Inflammatory macrophage treated with lipopolysaccharide for 4 hours (primary cell): ENCODE measurements around the gene PLCB4.
A peak's percentile ranks its signal among the peaks of the same experiment; 100 is the strongest.

ENCODE experiments used
- DNase-seq: peaks from one replicate; pipeline ENCODE4 v3.0.0-alpha.2; 2020

Gene PLCB4

DNA sequence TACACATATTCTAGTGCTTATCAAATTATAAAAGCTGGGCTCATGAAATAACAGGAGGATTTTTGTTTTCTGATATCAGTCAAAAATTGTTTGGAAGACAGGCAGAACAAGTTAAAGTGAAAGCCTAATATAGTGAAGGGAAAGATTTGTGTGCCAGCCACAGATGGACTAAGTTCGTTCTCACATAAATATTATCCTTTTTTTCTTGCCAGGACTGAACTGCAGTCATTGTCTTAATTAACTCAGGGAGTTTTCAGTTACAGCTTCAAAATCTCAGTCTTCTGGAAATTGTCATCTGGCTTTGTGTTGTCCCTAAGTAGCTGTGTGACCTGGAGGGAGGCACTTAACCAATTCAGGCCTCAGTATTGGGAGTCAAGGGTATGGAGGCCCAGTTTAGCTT lies 40.7 kb downstream of the PLCB4 start:
- no peak for DNase-seq

DNA sequence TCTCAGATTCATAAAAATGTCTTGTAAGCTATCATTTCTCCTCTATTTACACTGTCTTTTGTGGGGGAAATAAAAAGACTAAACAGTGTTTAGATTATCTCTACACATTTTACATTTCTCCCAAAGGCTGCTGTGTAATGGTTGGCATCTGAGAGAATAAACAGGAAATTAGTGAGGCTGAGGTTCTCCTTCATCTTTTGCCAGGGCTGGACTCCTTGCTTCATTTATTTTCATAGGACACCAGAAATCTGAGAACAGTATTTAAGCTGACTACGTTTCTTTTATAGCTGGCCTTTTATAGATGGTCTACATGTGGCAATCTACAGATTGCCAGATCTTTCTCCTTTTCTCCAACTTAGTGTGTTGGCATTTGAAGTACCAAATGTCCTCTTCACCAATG lies 41.5 kb downstream of the PLCB4 start:
- no peak for DNase-seq

DNA sequence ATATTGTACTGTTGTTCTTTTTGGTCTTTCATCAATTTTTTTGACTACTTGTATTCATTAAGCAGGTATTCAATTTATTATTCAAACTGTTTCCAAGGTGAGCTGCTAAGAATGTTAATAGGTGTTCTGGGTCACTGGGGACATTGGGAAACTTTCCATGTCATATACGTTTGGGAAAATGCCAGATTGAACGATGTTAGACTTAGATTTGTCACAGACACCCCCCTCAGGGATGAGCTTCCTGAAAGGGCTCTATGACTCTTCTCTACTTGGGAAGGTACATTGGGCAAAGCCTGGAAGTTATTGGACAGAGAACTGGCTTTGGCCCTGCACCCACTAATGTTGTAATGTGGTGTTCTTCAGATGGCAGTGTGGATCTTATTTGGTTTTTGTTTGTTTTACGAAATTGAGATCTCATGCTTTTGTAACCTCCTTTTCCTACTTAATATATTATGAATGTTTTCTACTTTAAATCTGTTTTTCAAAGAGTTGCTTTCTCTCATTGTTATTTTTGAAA lies 42.1 kb downstream of the PLCB4 start:
- no peak for DNase-seq

DNA sequence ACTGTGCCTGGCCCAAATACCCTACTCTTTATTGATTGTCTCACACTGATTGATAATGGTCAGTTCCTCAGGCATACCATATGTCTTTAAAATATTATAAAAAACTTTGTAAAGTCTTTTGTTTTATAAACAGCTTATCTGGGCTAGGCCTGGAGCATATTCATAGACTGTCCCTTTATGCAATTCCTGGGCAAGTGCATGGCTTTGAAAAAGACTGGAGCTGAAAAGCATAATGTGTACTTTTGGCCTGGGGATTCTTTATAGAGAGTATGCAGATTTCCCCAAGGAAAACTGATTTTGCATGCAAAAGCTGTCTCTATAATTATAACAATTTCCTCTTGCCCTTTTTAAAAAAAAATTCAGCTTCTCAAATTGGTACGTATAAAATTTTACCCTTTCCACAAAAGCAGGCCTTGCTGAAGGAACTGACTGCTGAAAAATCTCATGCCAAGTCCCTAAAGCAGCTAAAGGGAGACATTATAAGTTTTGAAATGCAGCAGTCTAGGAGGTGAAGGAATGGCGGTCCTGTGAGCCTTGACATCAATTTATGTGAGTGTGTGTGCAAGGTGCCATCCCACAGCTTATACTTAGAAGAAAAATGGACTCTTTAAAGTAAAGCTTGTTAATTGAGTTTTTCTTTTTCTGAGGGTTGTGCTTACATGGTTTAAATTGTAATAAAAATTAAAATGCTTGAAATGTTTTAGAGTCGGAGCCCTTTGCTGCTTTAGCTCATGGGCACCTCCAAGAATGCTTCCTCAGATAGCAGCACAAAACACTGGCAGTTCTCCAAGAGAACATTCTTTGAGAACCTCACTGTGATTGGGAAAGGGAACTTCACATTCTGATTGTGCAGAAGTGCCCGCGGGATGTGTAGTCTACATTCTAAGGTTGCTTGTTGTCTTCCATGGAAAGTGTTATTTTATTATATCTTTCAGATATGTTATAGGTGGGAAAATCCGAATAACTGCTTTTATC lies 43.9 kb downstream of the PLCB4 start:
- no peak for DNase-seq

DNA sequence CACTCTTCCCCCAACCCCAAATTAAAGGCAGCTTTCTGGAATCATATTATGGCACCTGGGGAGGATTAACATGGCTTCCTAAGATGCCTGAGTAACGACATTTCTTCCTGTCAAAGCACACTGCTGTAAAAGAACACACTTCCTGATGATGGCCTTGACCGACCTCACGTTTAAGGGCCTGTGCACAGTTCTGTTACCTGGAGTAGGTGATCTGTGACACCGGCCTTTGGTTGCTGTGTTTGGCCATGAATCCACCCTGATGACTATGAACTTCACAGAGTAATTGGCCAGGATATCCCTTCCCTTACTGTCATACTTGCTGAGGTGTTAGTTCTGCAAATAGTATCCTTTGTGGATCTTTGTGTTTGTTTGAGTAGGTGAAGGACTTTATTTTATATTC lies 45.8 kb downstream of the PLCB4 start:
- no peak for DNase-seq

DNA sequence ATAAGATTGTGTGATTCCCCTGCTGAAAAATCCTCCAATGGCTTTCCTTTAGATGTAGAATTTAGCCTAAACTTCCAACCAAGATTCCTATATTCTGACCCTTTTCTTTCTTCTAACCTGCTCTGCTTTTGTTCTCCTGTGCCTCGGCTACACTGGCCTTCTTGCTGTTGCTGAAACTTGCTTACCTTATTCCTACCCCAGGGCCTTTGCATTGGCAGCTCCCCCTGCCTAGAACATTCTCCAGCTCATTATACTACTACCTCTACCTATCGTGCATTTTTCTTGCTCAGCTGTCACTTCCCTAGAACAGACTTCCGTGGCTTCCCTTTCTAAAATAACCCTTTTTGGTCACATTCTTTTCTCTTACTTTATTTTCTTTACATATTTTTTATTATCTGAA lies 48.7 kb downstream of the PLCB4 start:
- no peak for DNase-seq

DNA sequence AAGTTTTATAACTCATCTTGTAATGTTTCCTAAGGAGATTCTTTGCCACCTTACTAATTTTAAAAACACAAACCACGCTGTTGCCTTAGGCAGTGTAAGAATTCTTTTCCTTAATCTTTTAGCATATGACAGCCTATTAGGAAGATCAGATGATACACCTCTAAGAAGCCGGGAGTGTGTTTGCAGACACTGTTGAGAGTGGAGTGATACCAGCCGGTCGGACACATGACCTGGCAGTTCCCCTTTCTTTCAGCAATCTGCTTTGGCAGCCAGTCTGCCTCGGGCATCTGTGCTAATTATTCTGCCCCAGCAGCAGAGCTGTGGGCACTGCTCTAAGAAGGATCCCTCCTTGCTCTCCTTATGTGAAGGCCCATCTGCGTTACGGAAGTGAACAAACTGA lies 50.9 kb downstream of the PLCB4 start:
- peak; percentile 27 for DNase-seq

DNA sequence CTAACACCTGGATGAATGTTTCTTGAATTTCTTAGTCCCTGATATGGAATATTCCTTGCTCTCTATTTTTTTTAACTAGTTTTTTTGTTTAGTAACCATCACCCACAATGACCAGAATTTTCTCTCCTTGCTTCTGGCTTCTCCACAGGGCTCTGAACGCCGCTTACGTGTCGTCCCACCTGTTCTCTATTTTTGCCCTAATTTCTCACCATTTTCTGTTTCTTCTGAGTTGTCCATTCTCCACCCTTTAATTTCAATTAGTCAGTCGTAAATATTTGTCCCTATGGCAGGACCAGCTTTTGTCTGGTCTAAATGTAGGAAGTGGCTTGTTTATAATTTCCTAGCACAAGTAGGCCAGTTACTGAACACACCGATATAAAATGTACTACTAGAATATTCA lies 52.3 kb downstream of the PLCB4 start:
- DNase-seq: no peak

DNA sequence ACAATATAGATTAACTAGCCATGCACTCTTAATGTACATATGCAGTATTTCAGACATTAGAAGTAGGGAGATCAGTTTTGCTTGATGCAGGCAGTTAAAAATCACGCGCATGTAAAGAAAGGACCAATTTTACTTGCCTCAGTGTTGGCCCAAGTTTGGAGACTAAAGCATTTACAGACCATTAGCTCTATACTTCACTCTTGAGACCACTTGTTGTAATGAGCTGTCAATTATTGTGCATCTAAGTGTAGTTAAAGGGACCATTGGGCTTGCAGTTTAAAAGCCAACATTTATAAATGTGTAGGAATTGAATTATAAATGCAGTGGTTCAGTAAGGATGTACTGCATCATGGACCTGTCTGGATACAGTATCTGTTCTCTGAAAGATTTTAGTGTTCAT lies 53.7 kb downstream of the PLCB4 start:
- no peak for DNase-seq

DNA sequence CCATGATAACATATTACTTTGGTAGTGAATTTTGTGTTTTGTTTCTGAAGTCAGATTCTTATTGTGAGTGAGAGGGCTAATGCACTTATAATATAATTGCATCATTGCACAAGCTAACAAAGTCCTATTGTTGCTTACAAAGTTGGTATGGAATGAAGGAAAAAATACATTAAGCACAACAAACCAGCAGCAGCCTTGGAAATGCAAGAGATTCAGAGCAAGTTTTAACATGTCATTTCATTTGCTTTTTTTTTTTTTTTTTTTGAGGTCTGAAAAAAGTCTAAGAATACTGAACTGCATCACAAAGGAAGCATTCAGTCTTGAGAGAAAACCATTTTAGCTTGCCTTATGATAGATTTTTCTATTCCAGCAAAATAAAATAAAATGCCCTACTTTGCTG lies 57.6 kb downstream of the PLCB4 start:
- DNase-seq: no peak

DNA sequence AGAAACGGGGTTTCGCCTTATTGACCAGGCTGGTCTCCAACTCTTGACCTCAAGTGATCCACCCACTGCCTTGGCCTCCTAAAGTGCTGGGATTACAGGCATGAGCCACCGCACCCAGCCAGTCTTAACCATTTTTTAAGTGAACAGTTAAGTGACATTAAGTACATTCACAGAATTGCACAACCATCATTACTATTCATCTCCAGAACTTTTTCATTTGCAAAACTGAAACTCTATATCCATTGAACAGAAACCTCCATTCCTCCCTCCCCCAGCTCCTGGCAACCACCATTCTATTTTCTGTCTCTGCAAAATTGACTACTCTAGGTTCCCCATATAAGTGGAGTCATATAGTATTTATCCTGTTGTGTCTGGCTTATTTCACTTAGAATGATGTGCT lies 59.7 kb downstream of the PLCB4 start:
- DNase-seq: no peak

DNA sequence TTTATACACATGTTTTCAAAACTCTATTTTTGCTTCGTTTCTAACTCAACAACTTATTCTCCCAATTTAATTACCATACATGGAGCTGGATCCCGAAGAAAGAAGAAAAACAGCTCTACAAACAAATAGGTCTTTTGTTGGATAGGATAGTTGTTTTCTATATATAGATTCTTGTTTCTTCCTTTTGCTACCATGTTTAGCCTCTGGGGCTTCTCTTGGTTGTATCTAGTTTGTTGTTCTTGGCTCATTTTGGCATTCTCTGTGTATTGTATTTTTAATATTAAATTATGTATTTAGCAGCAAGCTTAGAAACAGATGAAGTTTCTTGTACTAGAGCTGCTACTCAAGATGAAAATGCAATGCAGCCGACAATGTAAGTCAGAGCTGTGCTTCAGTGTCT lies 60.9 kb downstream of the PLCB4 start:
- DNase-seq: no peak

DNA sequence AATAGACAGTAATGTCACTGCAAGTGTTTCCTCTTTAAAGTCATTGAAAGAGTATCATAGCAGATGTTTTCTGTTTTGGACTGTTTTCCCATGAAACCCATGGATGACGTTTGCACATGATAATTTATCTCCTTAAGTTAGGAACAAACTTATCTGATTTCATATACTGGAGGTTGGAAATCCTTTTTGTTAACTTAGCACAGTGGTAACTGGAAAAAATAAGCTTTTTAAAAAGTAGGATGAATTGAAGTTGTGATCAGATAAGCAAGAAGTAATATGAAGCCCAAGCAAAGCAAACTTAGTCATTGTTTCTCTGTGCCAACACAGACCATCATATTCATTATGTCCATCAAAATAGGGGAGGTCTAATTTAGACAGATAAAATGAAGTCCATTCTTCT lies 61.6 kb downstream of the PLCB4 start:
- no peak for DNase-seq

DNA sequence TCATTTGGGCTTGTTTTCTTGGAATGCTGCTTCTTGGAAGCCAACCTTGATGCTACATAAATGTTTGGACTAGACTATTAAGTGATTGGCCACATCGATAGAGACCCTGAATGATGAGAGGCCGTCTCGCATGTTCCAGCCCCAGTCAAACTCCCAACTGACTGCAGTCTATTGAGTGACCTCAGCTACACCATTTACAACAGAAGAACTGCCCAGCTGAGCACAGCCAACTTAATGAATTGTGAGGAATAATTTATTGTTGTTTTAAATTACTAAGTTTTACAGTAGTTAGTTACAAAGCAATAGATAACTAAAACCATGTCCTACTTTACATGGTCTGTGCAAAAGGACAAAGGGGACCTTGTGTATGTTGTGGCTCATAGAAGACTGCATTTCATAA lies 63.0 kb downstream of the PLCB4 start:
- DNase-seq: no peak

DNA sequence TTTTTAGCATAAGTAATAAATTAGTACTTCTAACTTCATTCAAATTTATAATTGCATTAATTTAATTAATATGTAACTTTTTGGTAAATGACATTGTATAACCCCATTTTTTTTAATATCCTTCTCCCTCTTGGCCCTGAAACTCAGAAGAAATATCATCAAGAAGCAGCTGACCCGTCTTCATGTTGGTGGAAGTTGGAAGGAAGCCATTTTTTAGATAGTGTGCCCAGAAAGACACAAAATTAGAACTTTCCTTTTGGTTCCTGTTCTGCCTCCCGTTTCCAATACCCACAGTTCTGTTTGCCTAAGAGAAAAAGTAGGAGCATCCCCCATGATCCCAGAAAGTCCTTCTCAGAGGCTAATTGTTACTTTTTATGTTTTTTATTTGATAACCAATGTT lies 65.5 kb downstream of the PLCB4 start:
- DNase-seq: no peak

DNA sequence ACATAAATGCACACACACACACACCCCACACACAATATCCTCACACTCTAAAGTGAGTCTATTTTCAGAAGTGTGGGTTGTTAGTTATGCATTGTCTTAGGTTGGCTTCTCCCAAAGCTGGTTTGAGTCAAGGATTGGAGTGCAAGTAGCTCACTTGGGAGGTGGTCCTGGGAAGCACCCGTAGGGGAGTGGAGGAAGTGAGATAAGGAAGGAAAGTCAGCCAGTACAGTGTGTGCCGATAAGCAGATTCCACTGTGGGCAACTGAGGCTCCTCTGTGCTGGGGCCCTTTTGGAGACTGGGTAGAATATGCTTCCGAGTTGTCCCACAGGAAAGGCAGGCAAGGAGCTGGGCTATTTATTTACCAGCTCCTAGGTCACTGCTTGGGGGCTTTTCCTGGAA lies 67.2 kb downstream of the PLCB4 start:
- no peak for DNase-seq

DNA sequence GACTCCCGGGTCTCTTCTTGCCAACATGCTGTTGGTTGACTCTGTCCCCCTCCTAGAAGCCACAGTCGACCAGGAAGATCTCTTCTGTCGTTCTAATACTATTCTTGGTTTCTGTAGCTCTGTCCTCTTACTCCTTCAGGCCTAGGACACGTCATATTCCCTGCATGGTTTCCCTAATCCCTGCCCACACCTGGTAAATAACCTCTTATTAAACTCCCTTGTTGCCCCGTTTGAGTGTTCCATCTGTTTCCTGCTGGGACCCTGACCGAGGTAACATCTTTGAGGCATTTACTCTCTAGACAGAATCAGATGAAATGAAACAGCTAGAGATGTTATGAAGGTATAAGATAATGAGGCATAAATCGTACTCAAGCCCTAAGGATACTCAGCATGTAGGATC lies 68.1 kb downstream of the PLCB4 start:
- DNase-seq: no peak

DNA sequence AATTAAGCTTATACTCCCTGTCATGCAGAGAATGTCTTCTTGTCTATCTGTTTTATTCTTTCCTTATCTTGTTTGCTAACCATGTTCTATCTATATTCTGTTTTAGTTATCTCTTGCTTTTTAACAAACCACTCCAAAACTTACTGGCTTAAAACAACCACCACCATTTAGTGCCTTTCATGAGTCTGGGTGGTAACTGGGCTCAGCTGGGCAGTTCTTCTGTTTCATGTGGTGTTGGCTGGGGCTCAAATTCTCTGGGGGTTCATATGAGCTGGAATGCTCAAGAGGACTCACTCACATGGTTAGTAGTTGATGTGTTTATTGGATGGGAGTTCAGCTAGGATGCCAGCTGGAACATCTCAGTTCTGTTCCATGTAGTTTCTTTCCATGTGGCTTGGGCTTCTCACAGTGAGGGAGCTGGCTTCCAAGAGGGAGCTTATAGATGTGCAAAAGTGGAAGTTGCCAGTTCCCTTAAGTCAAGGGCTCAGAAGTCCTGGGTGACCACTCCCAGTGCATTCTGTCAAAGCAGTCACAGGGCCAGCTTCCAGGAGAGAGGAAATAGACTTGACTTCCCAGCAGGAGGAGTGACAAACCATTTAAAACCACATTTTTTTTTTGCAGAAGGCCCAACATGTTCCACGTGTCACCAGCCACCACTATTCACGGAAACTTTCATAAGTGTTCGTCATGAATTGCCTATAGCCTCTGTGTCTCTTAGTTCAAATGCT lies 70.4 kb downstream of the PLCB4 start:
- DNase-seq: peak; percentile 49

DNA sequence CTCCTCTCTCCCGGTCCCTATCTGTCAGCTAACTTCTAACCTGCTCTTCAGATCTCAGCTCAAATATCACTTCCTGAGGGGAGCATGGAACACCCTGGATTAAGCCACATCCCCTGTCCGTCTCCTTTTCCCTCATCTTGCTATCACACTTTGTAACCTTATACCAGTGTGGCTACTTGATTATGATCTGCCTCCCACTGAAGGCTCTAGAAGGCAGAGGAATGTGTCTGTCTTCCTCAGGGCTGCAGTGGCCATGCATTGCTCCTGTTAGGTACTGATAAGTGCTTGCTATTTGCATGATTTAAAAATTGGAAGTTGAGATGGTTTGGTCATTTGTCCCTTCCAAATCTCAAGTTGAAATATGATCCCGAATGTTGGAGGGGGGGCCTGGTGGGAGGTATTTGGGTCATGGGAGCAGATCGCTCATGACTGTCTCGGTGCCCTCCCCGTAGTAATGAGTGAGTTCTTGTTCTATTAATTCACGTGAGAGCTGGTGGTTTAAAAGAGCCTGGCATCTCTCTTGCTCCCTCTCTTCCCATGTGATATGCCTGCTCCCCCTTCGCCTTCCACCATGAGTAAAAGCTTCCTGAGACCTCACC lies 71.4 kb downstream of the PLCB4 start:
- DNase-seq: no peak

DNA sequence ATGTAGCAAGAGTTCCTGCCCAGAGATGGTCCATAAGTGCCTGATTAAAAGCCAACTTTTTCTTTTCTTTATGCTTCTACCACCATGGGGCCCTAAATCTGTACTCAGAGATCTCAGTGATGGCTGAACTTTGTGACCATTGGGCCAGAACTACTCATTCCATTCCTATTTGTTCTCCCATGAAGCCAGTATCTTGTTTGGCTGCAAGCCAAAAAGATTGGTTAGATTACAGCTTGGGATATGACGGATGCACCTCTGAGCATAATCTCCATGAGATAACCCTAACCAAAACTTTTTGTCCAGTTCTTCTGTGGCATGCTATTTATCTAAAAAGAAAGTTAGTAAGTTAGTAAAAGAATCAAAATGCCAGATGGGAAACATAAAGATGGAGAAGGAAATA lies 72.2 kb downstream of the PLCB4 start:
- DNase-seq: no peak

DNA sequence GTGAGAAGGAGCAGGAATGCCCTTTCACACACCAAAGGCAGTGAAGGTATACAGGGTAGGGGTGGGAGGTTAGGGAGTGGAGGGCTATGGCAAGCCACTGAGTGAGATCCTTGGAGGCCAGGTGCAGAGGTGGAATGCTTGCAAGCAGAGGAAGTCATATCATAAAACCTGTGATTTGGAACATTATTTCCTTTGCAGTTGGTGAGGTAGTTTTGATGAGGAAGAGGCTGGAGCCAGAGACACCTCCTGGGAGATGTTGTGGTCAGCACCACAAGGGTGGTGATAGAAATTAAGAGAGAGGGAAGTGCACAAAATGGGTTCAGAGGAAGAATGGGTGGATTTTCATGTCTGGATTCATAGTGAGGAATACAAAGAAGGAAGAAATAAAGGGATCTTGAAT lies 73.0 kb downstream of the PLCB4 start:
- no peak for DNase-seq

DNA sequence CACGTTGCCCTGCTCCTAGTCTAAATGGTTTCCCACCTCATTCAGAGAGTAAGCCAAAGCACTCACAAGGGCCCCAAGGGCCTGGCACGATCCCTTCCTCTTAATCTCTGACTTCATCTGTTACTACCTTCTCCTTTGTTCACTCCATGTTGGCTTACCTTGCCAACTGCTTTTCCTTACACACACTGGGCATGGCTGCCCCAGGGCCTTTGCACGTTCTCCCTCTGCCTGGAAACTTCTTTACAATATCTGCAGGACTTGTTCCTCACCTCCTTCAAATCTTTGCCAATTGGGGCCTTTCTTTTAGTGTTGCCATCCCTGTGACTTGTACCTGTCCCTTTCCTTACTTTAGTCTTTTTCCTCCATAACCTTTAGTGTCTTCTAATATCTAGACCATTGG lies 73.9 kb downstream of the PLCB4 start:
- DNase-seq: no peak

DNA sequence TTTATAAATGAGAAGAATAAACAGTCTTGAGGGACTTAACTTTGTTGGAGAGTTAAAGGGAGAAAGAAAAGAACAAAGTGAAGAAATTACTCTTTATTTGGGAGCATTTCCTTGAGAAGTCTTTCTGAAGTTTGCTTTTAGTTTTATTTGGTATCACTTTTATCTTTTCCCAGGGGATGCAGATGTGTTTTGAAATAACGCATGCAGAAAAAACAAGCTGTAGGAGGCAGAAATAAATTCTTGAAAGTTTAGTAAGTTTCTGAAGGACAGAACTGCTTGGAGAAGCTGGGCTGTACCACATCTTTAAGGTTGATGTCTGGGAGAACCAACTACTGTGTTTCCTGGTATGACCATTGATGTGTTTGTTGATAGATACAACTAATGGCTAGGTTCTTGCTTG lies 75.0 kb downstream of the PLCB4 start:
- DNase-seq: no peak

DNA sequence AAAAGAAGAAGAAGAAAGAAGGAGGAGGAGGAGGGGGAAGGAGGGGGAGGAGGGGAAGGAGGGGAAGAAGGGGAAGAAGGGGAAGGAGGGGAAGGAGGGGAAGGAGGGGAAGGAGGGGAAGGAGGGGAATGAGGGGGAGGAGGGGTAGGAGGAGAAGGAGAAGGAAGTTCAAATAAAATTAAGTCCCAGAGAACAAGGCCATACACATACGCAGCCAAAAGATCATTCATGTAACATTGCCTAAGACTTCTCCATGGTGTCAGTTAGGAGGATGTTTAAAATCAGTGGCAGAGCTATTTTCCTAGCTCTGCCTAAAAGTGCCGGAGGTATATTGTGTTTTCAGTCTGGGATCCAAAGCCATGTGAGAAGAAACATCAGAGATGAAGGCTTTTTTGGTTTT lies 75.8 kb downstream of the PLCB4 start:
- DNase-seq: no peak
